Uterine smooth muscle cell (primary cell): ENCODE results near the gene OR5AC2. TPM values are rescaled to one million over a fixed set of nuclear protein-coding genes. Genes with fewer than 3 reads are reported as not detected.

ENCODE experiments used
- total RNA-seq: library from RNA; depleted of rRNA; stranded (reverse); fragments of >200 nt; gene quantifications from 2 replicates; pipeline ENCODE4 v1.2.3, GENCODE V29; 2014

Gene OR5AC2, protein sequence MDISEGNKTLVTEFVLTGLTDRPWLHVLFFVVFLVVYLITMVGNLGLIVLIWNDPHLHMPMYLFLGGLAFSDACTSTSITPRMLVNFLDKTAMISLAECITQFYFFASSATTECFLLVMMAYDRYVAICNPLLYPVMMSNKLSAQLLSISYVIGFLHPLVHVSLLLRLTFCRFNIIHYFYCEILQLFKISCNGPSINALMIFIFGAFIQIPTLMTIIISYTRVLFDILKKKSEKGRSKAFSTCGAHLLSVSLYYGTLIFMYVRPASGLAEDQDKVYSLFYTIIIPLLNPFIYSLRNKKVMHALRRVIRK
- total RNA-seq = not detected in 2 replicates

GRCh38 chr3:98086873-98087272 is at the start of gene OR5AC2:
OR5AC2 (plus strand) TSS chr3:98087173; CDS start chr3:98087173, 0 bp downstream.

GRCh38 chr3:98130421-98130820 is 43.4 kb downstream of the OR5AC2 start, which contains the start of gene OR5H1:
OR5H1 (plus strand) TSS chr3:98130721; CDS start chr3:98132698, 1,977 bp downstream.

Other genes starting within 250 kb of the OR5AC2 start
- gene RIOX2, start 114.7 kb upstream of the OR5AC2 start, total RNA-seq = 31.3 and 38.2 TPM in 2 replicates
- not detected in 2 replicates for gene GABRR3, start 51.9 kb upstream of the OR5AC2 start, total RNA-seq
- under 0.01 TPM in 1 of 2 replicates, not detected in the other for gene OR5H1, start 43.5 kb downstream of the OR5AC2 start, total RNA-seq
- not detected in 2 replicates for gene OR5H14, start 60.3 kb downstream of the OR5AC2 start, total RNA-seq
- gene OR5H15, start 79.5 kb downstream of the OR5AC2 start, total RNA-seq = not detected in 2 replicates
- gene OR5H6, start 177.1 kb downstream of the OR5AC2 start, total RNA-seq = not detected in 2 replicates
- gene OR5H2, start 195.3 kb downstream of the OR5AC2 start, total RNA-seq = not detected in 2 replicates